HuH-7.5 (cell line): ENCODE data around the gene PHC1.
"Not testable (repeated sequence)": the region's sequence is repeated elsewhere in the genome, so short reads cannot be mapped to it uniquely, and the experiment has no call there.

ENCODE experiments used
- DNase-seq: peaks from one replicate; pipeline ENCODE4 v3.0.0; 2011; ENCODE audit warnings: low spot score

Gene PHC1

DNA sequence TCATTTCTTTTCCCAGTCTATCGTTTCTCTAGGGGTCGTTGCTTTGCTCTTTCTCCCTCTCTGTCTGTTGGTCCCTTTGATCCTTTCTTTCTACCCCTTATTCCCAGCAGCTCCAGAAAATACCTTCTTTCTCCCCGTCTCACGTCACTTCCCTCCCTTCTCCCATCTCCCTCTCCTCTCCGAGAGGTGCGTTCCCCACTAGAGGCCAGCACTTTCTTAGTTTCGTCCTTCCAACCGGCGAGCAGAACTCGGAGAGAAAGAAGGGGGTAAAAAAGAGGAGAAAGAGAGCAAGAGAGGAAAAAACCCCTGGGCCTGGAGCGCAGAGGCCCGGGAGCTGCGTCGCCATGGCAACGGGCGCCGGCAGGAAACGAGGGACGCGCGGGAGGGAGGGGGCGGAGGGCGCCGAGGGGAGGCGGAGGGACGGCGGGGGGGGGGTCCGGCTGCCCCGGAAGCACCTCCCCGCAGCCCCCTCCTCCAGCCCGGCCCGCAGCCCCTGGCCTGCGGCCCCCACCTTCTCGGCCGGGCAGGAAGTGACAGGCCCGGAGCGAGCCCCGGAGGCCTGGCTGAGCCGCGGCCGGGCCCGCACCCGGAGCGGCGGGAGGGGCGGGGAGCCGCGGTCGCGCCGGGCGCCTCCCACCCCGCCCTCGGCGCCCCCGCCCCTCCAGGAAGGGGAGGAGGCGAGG is at the start of gene PHC1:
Gene PHC1 (plus strand): TSS at position 477 of the 683 bp plus-strand sequence. CDS start 3,169 bp downstream, outside the sequence.
- peak; percentile 79 for DNase-seq

- DNase-seq: no peak
These were observed 47.9 kb upstream of the PHC1 start for GRCh38 chr12:8866429-8866828.

- DNase-seq: no peak
These were observed 47.3 kb upstream of the PHC1 start for GRCh38 chr12:8867009-8867408.

- no peak for DNase-seq
These were observed 46.5 kb upstream of the PHC1 start for GRCh38 chr12:8867786-8868185.

GRCh38 chr12:8870586-8870985 is 43.7 kb upstream of the PHC1 start:
- DNase-seq: no peak

- no peak for DNase-seq
These were observed 43.2 kb upstream of the PHC1 start for GRCh38 chr12:8871068-8871467.

- DNase-seq: no peak
These were observed 37.4 kb upstream of the PHC1 start for GRCh38 chr12:8876887-8877286.

DNA sequence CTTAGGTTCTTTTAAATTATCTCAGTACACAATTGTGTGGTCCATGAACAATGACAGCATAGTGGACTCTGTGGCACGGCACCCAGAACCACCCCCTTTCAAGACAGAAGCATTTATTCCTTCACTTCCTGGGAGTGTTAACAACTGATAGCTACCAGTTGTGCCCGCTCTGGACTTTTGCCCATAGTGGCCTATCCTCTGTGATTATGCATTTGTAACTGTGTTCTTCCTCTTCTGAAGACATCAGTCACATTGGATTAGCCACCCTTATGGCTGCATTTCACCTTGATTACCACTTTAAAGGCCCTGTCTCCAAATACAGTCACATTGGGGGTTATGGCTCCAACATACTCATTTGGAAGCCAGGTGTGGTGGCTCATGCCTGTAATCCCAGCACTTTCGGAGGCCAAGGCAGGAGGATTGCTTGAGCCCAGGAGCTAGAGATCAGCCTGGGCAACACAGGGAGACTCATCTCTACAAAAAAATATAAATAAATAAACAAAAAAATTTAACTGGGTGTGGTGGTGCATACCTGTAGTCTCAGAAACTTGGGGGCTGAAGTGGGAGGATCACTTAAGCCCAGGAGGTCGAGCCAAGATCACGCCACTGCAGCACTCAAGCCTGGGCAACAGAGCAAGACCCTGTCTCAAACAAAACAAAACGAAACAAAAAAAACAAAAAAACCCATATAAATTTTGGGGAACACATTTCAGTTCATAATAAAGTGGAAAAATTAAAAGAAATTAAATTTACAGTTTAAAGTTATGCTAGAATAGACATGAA is 27.6 kb upstream of the PHC1 start:
- no peak for DNase-seq

- no peak for DNase-seq
These were observed 27.0 kb upstream of the PHC1 start for GRCh38 chr12:8887285-8887715.

DNA sequence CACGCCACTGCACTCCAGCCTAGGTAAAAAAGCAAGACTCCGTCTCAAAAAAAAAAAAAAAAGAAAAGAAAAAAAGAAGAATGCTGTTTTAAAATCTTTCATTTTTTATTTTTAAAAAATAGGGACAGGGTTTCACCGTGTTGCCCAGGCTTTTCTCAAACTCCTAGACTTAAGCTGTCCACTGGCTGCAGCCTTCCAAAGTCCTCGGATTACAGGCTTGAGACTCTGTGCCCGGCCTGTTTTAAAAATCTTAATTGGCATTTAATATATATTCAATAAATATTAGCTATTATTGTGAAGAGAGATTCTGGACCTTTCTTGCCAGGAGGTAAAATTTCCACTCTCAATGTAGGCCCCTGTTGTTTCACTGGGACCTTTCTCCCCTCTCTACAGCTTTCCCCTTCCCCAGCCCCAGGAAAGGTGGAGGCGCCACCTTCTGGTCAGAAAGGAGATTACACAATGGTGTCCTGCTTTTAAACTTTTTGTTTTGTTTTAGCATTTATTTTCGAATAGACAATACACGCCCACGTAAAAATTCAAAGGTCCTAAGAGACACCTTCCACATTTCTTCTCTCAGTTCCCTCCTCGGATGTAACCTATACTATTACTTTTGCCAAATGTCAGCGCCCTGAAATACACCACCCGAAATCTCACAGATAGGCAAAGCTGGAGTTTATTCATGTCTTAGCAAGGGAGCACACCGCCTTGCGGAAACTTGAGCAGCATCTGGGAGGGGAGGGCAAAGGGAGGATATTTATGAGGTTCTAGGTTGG is 23.8 kb upstream of the PHC1 start:
- peak; percentile 49 for DNase-seq

GRCh38 chr12:8891976-8892375 is 22.3 kb upstream of the PHC1 start:
- no peak for DNase-seq

DNA sequence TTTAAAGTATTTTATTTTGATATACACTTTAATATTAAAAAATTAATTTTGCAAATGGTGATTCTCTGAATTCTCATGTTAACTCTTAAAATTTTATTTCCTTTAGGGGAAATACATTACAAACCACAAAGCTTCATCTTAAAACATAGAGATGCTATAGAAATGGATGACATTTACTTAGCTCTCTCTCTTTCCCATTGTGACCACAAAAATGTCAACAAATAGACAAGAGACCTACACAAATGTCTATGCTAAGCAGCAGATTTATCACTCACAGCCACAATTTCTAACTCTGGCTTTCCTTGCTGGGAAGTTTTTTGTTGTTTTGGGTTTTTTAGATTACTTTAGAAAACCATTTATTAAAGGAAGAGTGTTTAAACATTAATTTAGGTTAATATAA is 19.9 kb upstream of the PHC1 start:
- no peak for DNase-seq

DNA sequence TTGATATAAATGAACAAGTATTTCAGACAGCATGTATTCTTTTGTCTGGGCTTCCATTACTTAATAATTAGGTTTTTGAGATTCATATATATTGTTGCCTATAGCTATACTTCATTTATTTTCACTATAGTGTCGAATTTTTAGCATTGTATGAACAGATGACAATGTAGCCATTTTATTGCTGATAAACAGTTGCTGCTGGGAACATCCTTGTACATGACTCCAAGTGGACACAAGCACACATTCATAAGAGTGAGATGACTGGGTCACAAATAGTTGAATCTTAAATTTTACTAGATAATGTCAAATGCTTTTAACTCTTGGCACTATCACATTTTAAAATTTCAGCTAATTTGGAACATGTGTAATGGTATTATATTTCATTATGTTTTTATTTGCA is 19.3 kb upstream of the PHC1 start:
- DNase-seq: no peak

GRCh38 chr12:8897081-8897480 is 17.2 kb upstream of the PHC1 start:
- no peak for DNase-seq

DNA sequence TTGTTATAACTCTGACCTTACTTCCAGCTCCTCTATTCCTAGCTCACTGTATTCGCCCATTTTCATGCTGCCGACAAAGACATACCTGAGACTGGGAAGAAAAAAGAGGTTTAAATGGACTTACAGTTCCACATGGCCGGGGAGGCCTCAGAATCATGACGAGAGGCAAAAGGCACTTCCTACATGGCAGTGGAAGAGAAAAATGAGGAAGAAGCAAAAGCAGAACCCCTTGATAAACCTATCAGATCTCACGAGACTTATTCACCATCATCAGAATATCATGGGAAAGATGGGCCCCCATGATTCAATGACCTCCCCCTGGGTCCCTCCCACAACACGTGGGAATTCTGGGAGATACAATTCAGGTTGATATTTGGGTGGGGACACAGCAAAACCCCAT is 14.5 kb upstream of the PHC1 start:
- DNase-seq: no peak

GRCh38 chr12:8902703-8903102 is 11.6 kb upstream of the PHC1 start:
- DNase-seq: not testable (repeated sequence)

GRCh38 chr12:8903646-8904045 is 10.7 kb upstream of the PHC1 start:
- no peak for DNase-seq

GRCh38 chr12:8904665-8905064 is 9.6 kb upstream of the PHC1 start:
- DNase-seq: no peak

- no peak for DNase-seq
These were observed 8.8 kb upstream of the PHC1 start for GRCh38 chr12:8905546-8905945.

DNA sequence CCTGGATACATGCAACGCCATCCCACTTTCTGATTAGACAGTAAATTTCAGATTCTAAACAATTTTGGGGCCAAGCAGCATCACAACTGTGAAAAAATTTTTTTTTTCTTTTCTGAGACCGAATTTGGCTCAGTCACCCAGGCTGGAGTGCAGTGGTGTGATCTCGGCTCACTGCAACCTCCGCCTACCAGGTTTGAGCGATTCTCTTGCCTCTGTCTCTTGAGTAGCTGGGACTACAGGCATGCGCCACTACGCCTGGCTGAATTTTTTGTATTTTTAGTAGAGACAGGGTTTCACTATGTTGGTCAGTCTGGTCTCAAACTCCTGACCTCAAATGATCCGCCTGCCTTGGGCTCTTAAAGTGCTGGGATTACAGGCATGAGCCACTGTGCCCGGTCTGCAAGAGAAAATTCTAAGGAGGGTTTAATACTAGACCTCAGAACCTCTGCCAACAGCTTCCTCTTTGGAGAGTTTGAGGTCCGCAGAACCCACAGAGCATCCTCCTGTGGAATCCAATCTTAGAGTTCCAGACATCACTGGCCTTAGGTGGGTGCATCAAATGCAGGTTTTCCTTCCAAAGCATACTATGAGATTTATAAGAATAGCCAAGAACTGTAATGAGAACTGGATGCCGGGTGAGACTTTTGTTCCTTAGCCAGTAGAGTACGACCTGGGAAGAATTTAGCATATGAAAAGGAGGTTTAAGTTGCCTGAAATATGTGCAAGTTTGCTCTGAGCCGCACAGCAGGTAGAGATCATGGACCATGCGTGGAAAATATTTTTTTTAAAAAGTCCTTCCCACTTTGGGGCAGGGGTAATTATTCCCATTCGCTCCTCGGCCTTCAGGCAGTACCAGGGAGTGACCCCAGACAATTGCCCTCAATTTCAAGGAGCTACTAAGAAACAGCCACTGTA is 7.8 kb upstream of the PHC1 start:
- no peak for DNase-seq

DNA sequence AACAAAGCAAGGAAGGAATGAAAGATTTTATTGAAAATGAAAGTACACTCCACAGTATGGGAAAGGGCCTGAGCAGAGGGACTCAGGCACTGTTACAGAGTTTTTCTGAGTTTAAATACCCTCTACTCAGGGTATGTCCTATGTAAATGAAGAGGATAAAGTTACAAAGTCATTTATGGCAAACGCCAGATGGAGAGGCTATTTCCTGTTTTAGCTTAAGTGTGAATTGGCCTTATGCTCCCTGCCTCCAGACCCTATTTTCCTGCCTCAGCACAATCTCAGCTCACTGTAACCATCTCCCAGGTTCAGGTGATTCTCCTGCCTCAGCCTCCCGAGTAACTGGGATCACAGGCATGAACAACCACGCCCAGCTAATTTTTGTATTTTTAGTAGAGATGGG is 6.8 kb upstream of the PHC1 start:
- no peak for DNase-seq

- no peak for DNase-seq
These were observed 4.6 kb upstream of the PHC1 start for GRCh38 chr12:8909752-8910151.
